Activated naive CD4-positive, alpha-beta T cell treated with anti-CD3 and anti-CD28 coated beads for 36 hours (primary cell): ENCODE data around the gene RGS3. TPM values are rescaled to one million over a fixed set of nuclear protein-coding genes. Genes with fewer than 3 reads are reported as not detected.

ENCODE experiments used
- CTCF ChIA-PET: fragments of 350-600 bp; sonication (Branson Sonifier 250); formaldehyde crosslinking; loops from one replicate; lab custom pipeline; 2021; ENCODE audit warnings: antibody characterized with exemption; lab: Charles Lee
- DNase-seq: peaks from one replicate; pipeline ENCODE4 v3.0.0-alpha.2; 2020
- H3K27ac Mint-ChIP-seq: one replicate; pipeline ENCODE4 v1.8.0; 2021; ENCODE audit warnings: mild to moderate bottlenecking, mixed read lengths
- H3K27me3 Mint-ChIP-seq: one replicate; pipeline ENCODE4 v1.8.0; 2021; ENCODE audit warnings: low read depth, mixed read lengths
- H3K36me3 Mint-ChIP-seq: one replicate; pipeline ENCODE4 v1.8.0; 2021; ENCODE audit warnings: low read depth, mixed read lengths
- H3K4me1 Mint-ChIP-seq: one replicate; pipeline ENCODE4 v1.8.0; 2021; ENCODE audit warnings: low read depth, mixed read lengths
- H3K4me3 Mint-ChIP-seq: one replicate; pipeline ENCODE4 v1.8.0; 2021; ENCODE audit warnings: mild to moderate bottlenecking, moderate library complexity, mixed read lengths
- H3K9me3 Mint-ChIP-seq: one replicate; pipeline ENCODE4 v1.8.0; 2021; ENCODE audit warnings: mixed read lengths
- intact Hi-C: fragments of 100-400 bp; cut with micrococcal nuclease; formaldehyde crosslinking; loops from one replicate; pipeline ENCODE4 v1.15.1; 2023
- total RNA-seq, 2 experiments: library from RNA; stranded (reverse); gene quantifications; one replicate each; pipeline ENCODE4 v1.2.3, GENCODE V29; 2021

The RGS3 gene
- total RNA-seq, 2 experiments from 2014 or later, result 11.9 to 12.6 TPM

GRCh38 chr9:113609562-113610318 is 146.2 kb downstream of the RGS3 start:
- Mint-ChIP-seq H3K9me3 (no peaks in the 10 kb centered on the region), H3K27ac (no peak overlapping the region), H3K27me3 (no peaks in the 10 kb centered on the region), H3K4me1 (peaks cover under 1% of the 10 kb centered on the region), H3K36me3 (no peaks in the 10 kb centered on the region), H3K4me3 (no peak overlapping the region)
- intact Hi-C loops, result no loop called here
- DNase-seq, result no peak
- CTCF ChIA-PET, result no interaction called here

DNA sequence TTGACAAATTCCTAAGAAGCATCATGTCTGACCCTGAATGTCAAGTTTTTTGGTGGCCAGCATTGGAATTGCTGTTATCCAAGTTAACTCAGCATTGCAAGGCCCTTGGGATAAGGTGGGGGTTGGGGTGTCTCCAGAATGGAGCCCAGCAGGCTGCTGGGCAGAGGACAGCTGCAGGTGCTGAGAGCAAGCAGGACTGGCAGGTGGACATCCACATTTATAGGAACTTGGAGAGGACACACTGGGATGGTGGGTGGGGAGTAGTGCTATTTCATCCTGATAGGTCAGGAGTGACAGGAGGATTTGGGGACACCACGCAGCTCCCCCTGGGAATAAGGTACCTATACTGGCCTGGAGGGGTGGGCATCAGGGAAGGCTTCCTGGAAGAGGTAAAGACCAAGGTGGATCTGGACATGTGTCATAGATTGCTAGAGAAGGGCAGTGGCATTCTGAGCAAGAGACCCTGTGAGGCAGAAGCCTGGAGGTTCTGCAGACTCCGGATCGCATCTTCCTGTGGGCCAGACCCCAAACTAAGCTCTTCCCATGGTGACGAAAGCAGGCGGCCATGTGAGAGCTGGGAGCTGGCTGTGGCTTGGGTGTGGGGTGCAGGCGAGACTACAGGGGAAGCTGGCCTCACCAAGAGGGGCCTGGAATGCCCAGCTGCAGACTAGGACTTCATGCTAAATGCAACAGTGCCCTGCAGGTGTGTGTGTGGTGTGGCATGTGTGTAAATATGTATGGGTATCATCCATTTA is 148.1 kb downstream of the RGS3 start:
- CTCF ChIA-PET, result interaction anchor here (2.8 kb wide), 1 partner anchor 43 kb away, joined by 10 read pairs; no protein-coding TSS in a partner anchor
- H3K4me1 Mint-ChIP-seq, result peaks cover 16% of the 10 kb centered on the region
- intact Hi-C loops, result no loop called here
- no peaks in the 10 kb centered on the region for H3K9me3 Mint-ChIP-seq
- no peaks in the 10 kb centered on the region for H3K27me3 Mint-ChIP-seq
- H3K27ac Mint-ChIP-seq, result no peak overlapping the region
- no peak for DNase-seq
- no peaks in the 10 kb centered on the region for H3K36me3 Mint-ChIP-seq
- H3K4me3 Mint-ChIP-seq, result no peak overlapping the region

DNA sequence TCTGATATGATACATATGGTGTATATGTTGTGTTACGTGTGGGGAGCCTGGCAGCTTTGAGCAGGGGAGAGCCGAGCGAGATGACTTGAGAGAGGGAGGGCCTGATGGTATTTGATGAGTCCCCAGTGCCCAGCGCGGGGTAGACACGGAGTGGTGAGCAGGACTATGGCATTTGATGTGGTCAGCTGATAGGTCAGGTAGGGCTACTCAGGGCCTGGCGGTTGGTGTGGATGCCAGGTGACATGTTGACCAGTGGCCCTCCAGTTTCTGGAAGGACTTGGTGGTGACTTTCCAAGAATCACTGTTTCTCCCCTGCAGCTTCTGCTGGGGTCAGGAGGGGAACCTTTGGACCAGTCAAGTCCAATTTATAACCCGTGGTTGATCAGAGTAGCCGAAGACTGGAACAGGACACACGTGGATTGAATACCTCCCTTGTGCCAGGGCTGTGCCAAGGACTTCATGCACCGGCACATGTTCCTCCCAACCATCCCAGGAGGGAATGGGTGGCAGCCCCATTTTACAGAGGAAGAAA is 148.8 kb downstream of the RGS3 start:
- Mint-ChIP-seq H3K4me3 (no peak overlapping the region), H3K9me3 (no peaks in the 10 kb centered on the region), H3K27ac (no peak overlapping the region), H3K27me3 (no peaks in the 10 kb centered on the region), H3K4me1 (peaks cover 19% of the 10 kb centered on the region), H3K36me3 (no peaks in the 10 kb centered on the region)
- intact Hi-C loops, result no loop called here
- CTCF ChIA-PET, result interaction anchor here (1.1 to 2.8 kb wide), 2 partner anchors 21 to 43 kb away, joined by 5 to 10 read pairs; no protein-coding TSS in a partner anchor
- no peak for DNase-seq

- no peak overlapping the region for H3K4me3 Mint-ChIP-seq
- no peaks in the 10 kb centered on the region for H3K36me3 Mint-ChIP-seq
- H3K27ac Mint-ChIP-seq, result no peak overlapping the region
- CTCF ChIA-PET, result interaction anchor here (1.1 to 2.8 kb wide), 2 partner anchors 21 to 42 kb away, joined by 5 to 10 read pairs; no protein-coding TSS in a partner anchor
- H3K9me3 Mint-ChIP-seq, result no peaks in the 10 kb centered on the region
- peaks cover 23% of the 10 kb centered on the region for H3K4me1 Mint-ChIP-seq
- intact Hi-C loops, result no loop called here
- no peaks in the 10 kb centered on the region for H3K27me3 Mint-ChIP-seq
- DNase-seq, result no peak
Observed at GRCh38 chr9:113612828-113613227, 149.3 kb downstream of the RGS3 start.

DNA sequence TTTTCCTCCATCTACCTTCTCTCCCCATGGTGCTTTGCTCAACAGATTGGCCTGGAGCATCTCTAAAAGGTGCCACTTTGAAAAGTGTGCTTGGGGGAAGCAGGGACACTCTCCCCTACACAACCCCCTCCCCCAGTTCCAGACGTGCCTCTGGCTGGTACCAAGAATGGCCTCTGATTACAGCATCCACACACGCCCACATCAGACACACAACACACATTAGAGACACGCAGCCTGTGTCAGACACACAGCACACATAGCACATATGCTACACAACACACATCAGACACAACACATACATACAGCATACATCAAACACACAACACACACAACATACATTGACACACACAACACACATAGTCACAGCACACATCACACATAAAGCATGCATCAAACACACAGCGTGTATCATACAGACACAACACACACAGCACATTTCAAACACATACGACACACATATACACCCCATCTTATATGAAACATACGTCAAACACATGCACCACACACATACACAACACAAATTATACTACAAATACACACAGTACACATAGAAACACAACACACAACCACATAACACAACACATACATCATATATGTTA is 150.4 kb downstream of the RGS3 start:
- CTCF ChIA-PET, result interaction anchor here (1.2 kb wide), 1 partner anchor 41 kb away, joined by 3 read pairs; no protein-coding TSS in a partner anchor
- no peak overlapping the region for H3K4me3 Mint-ChIP-seq
- intact Hi-C loops, result no loop called here
- H3K27me3 Mint-ChIP-seq, result peaks cover under 1% of the 10 kb centered on the region
- H3K36me3 Mint-ChIP-seq, result no peaks in the 10 kb centered on the region
- H3K4me1 Mint-ChIP-seq, result peaks cover 24% of the 10 kb centered on the region
- H3K27ac Mint-ChIP-seq, result no peak overlapping the region
- DNase-seq, result no peak
- H3K9me3 Mint-ChIP-seq, result no peaks in the 10 kb centered on the region

DNA sequence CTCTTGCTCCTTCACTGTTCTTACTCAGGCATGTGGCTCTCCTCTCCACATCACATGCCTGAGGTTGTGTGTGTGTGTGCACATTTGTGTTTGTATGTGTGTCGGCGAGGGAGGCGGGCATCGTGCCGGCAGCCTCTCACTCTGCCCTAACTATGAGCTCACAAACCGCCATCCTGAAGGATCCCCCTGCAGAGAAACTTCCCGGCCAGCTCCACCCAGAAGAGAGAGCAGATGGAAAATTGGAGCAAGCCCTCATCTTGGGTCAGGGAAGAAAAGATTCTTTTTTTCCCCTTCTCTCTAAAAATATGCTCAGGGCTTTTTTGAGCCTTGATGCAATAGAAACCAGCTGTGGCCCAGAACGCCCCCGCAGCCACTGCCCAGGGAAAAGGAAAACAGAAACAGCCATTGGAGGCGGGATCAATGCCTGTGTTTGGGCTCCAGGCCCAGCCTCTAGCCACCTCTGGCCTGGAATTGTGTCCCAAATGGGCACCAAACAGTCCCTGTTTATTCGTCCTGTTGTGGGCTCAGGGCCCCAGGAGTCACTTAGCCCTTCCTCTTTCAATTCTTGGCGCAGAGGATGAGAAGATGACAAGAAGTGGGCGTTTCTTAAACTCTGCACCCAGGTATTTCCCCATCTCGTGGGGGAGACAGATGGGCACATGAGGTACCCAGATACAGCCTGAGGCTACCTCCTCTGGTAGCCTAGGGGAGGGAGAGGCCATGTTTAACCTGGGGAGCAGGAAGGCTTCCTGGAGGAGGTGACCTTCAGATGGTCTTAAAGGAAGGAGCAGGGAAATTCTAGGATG is 151.5 kb downstream of the RGS3 start:
- Mint-ChIP-seq H3K9me3 (no peaks in the 10 kb centered on the region), H3K4me1 (peaks cover 30% of the 10 kb centered on the region), H3K4me3 (no peak overlapping the region), H3K27me3 (peaks cover 2% of the 10 kb centered on the region), H3K36me3 (no peaks in the 10 kb centered on the region), H3K27ac (peak overlapping the region; percentile 39)
- intact Hi-C loops, result no loop called here
- CTCF ChIA-PET, result interaction anchor here (0.9 to 1.2 kb wide), 2 partner anchors 40 to 43 kb away, joined by 3 to 4 read pairs; no protein-coding TSS in a partner anchor
- DNase-seq, result peak; percentile 18

- CTCF ChIA-PET, result interaction anchor here (0.9 to 1.2 kb wide), 2 partner anchors 11 to 25 kb away, joined by 4 read pairs; no protein-coding TSS in a partner anchor
- no peak overlapping the region for H3K27ac Mint-ChIP-seq
Observed at GRCh38 chr9:113616116-113616515, 152.6 kb downstream of the RGS3 start.

DNA sequence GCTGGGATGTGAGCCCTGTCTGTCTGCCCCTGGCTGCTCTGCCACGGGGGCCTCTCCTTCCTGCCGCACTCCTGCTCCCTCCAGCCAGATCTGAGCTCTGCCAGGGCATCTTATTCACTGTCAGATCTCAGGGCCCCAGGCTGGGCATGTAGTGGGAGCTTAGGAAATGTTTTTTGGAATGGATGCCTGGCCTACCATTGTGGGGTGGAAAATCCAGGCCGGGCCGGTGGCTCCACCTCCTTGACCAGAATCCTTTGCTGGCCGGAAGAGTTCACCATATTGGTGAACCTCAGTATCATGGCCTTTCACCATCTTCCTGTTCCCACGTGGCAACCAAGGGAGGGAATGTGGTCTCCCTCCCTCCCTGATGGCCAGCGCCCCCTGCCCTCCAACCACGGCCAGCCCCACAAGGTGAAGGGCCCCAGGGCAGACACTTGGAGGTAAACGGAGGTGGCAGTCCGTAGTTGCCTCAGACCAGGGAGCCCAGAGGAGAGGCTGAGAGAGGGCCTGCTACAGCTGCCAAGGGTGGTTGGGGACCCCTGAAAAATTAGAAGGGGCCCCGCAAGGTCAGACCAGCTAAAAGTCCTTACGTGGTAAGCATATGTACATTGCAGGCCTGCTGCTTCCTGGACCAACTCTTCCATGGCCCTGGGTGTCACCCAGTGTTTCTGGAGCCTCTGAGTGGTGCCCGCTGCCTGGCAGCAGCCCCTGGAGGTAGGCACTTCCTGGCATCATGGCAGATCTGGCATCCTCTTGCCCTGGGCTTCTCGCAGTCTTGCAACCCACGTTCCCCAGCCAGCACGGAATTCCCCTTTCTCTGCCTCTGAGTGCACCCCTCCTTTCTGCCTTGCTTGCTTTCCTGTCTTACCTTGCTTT is 153.3 kb downstream of the RGS3 start:
- Mint-ChIP-seq H3K4me3 (no peak overlapping the region), H3K27ac (no peak overlapping the region)
- CTCF ChIA-PET, result interaction anchor here (0.9 to 1.2 kb wide), 2 partner anchors 12 to 25 kb away, joined by 4 read pairs; no protein-coding TSS in a partner anchor

More at GRCh38 chr9:113616116-113616515, 152.6 kb downstream of the RGS3 start:
- no peak for DNase-seq
- no peak overlapping the region for H3K4me3 Mint-ChIP-seq
- no peaks in the 10 kb centered on the region for H3K36me3 Mint-ChIP-seq
- H3K9me3 Mint-ChIP-seq, result no peaks in the 10 kb centered on the region
- intact Hi-C loops, result no loop called here
- peaks cover 2% of the 10 kb centered on the region for H3K27me3 Mint-ChIP-seq
- H3K4me1 Mint-ChIP-seq, result peaks cover 36% of the 10 kb centered on the region

GRCh38 chr9:113617550-113617949 is 154.0 kb downstream of the RGS3 start:
- no peak overlapping the region for H3K4me3 Mint-ChIP-seq
- H3K4me1 Mint-ChIP-seq, result peaks cover 45% of the 10 kb centered on the region
- no peaks in the 10 kb centered on the region for H3K36me3 Mint-ChIP-seq
- H3K27ac Mint-ChIP-seq, result no peak overlapping the region
- no peaks in the 10 kb centered on the region for H3K9me3 Mint-ChIP-seq
- DNase-seq, result no peak
- intact Hi-C loops, result no loop called here
- peaks cover 2% of the 10 kb centered on the region for H3K27me3 Mint-ChIP-seq
- CTCF ChIA-PET, result no interaction called here

More for the DNA sequence above, 153.3 kb downstream of the RGS3 start:
- peak; percentile 52 for DNase-seq
- intact Hi-C loops, result no loop called here
- H3K4me1 Mint-ChIP-seq, result peaks cover 38% of the 10 kb centered on the region
- H3K27me3 Mint-ChIP-seq, result peaks cover 2% of the 10 kb centered on the region
- H3K36me3 Mint-ChIP-seq, result no peaks in the 10 kb centered on the region
- H3K9me3 Mint-ChIP-seq, result no peaks in the 10 kb centered on the region

DNA sequence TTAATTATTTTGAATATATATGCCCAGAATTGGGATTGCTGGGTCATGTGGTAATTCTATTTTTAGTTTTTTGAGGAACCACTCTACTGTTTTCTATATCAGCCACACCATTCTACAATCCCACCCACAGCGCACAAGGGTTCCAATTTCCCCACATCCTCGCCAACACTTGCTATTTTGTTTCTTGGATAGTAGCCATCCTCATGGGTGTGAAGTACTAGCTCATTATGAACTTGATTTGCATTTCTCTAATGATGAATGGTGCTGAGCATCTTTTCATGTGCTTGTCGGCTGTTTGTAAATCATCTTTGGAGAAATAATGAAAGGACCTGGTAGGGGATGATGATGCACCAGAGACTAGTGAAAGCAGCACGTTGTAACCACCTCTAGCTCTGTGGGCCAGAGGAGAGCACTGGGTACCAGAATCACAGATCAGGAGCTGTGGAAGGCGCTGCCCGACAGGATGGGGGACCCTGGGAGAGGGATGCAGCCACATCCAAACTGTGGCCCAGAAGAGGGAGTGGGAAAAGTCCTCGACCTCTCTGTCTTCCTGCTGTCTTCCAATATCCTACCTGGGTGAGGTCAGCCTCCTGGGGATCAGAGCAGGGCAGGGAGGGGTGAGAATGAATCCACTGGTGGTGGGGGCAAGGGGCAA is 155.4 kb downstream of the RGS3 start:
- intact Hi-C loops, result no loop called here
- no peak for DNase-seq
- H3K27ac Mint-ChIP-seq, result no peak overlapping the region
- no peaks in the 10 kb centered on the region for H3K36me3 Mint-ChIP-seq
- H3K4me3 Mint-ChIP-seq, result no peak overlapping the region
- CTCF ChIA-PET, result interaction anchor here (1.4 kb wide), 1 partner anchor 32 kb away, joined by 3 read pairs; no protein-coding TSS in a partner anchor
- H3K27me3 Mint-ChIP-seq, result peaks cover 2% of the 10 kb centered on the region
- peaks cover 58% of the 10 kb centered on the region for H3K4me1 Mint-ChIP-seq
- H3K9me3 Mint-ChIP-seq, result no peaks in the 10 kb centered on the region
